ENCODE data around the gene PIGU. TPM values are rescaled to one million over a fixed set of nuclear protein-coding genes. Genes with fewer than 3 reads are reported as not detected.

Gene PIGU
- total and polyA plus RNA-seq, 2 donors (not counting 3 experiments of a cell fraction or from before 2014, with no cell fraction given) = 20.3 to 81.8 TPM

DNA sequence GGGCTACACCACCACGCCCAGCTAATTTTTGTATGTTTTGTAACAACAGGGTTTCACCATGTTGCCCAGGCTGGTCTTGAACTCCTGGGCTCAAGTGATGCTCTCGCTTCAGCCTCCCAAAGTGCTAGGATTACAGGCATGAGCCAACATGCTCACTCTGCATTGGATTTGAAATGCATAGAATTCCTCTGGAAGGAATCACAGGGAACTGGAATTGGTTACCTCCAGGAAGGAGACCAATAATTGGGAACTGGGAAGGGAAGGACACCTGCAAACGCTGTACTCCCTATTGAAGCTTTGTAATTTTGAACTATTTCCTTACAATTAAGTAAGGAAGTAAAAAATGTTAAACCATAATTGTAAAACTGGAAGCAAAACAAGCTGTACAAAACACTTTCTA, 14.9 kb upstream of the PIGU start:
- no peaks in the 10 kb centered on the region for H3K27me3 ChIP-seq (ENCODE audit: control insufficient read depth in 2 of 2, insufficient read depth in 2 of 2, low read length in 2 of 2)
- dilution Hi-C loops (cut with MboI; ENCODE audit: extremely low pct_ligation_motif_present, low sequenced_read_pairs) (no loop called here), intact Hi-C loops (cut with micrococcal nuclease) (no loop called here)
- FAIRE-seq (no peak), DNase-seq (ENCODE audit: low read depth, low spot score) (no peak)
- H4K20me1 ChIP-seq (replicated peaks; ENCODE audit: control insufficient read depth, extremely low read depth, insufficient read depth, low read length) = no peaks in the 10 kb centered on the region
- no peaks in the 10 kb centered on the region for H3K36me3 ChIP-seq (ENCODE audit: control insufficient read depth in 2 of 2, extremely low read depth in 1 of 2, insufficient read depth in 2 of 2, low read length in 2 of 2)
- ChIA-PET CTCF (interaction anchor here (1.4 kb wide), 1 partner anchor 10 kb away, joined by 3 read pairs; no protein-coding TSS in a partner anchor), POLR2A (no interaction called here)
- H3K79me2 ChIP-seq (ENCODE audit: control insufficient read depth, insufficient read depth, low read length) = no peaks in the 10 kb centered on the region
- no peak overlapping the region for H3K27ac ChIP-seq (ENCODE audit: insufficient read depth, low read depth, low read length)
- H2AFZ ChIP-seq (ENCODE audit: low read depth, low read length) = no peak overlapping the region
- no peaks in the 10 kb centered on the region for H3K9me1 ChIP-seq (replicated peaks; ENCODE audit: control insufficient read depth, extremely low read depth, insufficient read depth, low read length)
- BruUV-seq (replicated peaks) = no TSS peak
- TF ChIP-seq EZH2 (IDR thresholded peaks at IDR 0.05; ENCODE audit: borderline replicate concordance, low read depth, low read length, severe bottlenecking) (no peak), POLR2AphosphoS5 (IDR thresholded peaks at IDR 0.05; ENCODE audit: insufficient read depth, low read depth, low read length) (no peak), JUN (IDR thresholded peaks at IDR 0.05; ENCODE audit: borderline replicate concordance, insufficient read depth, insufficient read length, low read depth) (no peak), FOS (IDR thresholded peaks at IDR 0.05; ENCODE audit: borderline replicate concordance, insufficient read depth, low read length) (no peak), MYC (IDR thresholded peaks at IDR 0.05; ENCODE audit: low read depth, low read length) (no peak), GATA2 (IDR thresholded peaks at IDR 0.05; ENCODE audit: insufficient read depth, insufficient read length, low read depth, low read length) (no peak)
- TF ChIP-seq, protein P1, sequence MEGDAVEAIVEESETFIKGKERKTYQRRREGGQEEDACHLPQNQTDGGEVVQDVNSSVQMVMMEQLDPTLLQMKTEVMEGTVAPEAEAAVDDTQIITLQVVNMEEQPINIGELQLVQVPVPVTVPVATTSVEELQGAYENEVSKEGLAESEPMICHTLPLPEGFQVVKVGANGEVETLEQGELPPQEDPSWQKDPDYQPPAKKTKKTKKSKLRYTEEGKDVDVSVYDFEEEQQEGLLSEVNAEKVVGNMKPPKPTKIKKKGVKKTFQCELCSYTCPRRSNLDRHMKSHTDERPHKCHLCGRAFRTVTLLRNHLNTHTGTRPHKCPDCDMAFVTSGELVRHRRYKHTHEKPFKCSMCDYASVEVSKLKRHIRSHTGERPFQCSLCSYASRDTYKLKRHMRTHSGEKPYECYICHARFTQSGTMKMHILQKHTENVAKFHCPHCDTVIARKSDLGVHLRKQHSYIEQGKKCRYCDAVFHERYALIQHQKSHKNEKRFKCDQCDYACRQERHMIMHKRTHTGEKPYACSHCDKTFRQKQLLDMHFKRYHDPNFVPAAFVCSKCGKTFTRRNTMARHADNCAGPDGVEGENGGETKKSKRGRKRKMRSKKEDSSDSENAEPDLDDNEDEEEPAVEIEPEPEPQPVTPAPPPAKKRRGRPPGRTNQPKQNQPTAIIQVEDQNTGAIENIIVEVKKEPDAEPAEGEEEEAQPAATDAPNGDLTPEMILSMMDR (IDR thresholded peaks at IDR 0.05; ENCODE audit: extremely low read depth in 1 of 2, insufficient read depth in 1 of 2, low read depth in 1 of 2, low read length in 2 of 2) = no peak
- TF ChIP-seq, protein P2, sequence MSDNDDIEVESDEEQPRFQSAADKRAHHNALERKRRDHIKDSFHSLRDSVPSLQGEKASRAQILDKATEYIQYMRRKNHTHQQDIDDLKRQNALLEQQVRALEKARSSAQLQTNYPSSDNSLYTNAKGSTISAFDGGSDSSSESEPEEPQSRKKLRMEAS (IDR thresholded peaks at IDR 0.05; ENCODE audit: insufficient read depth, insufficient read length) = no peak
- H3K4me3 ChIP-seq (replicated peaks in 1 of 3; ENCODE audit: insufficient read depth in 1 of 3, low read depth in 1 of 3, low read length in 3 of 3) = no peak overlapping the region
- no peak overlapping the region for H3K4me2 ChIP-seq (ENCODE audit: insufficient read depth, low read length)
- H3K9ac ChIP-seq (replicated peaks; ENCODE audit: extremely low read depth, insufficient read depth, low read length) = no peak overlapping the region
- H3K9me3 ChIP-seq (replicated peaks; ENCODE audit: control insufficient read depth, insufficient read depth, low read length) = no peaks in the 10 kb centered on the region
- H3K4me1 ChIP-seq (ENCODE audit: control insufficient read depth, extremely low read depth, insufficient read depth, low read length) = peaks cover 7% of the 10 kb centered on the region

Data from endothelial cell of umbilical vein (primary cell).